ENCODE data around the gene GEN1.

GEN1 gene, protein sequence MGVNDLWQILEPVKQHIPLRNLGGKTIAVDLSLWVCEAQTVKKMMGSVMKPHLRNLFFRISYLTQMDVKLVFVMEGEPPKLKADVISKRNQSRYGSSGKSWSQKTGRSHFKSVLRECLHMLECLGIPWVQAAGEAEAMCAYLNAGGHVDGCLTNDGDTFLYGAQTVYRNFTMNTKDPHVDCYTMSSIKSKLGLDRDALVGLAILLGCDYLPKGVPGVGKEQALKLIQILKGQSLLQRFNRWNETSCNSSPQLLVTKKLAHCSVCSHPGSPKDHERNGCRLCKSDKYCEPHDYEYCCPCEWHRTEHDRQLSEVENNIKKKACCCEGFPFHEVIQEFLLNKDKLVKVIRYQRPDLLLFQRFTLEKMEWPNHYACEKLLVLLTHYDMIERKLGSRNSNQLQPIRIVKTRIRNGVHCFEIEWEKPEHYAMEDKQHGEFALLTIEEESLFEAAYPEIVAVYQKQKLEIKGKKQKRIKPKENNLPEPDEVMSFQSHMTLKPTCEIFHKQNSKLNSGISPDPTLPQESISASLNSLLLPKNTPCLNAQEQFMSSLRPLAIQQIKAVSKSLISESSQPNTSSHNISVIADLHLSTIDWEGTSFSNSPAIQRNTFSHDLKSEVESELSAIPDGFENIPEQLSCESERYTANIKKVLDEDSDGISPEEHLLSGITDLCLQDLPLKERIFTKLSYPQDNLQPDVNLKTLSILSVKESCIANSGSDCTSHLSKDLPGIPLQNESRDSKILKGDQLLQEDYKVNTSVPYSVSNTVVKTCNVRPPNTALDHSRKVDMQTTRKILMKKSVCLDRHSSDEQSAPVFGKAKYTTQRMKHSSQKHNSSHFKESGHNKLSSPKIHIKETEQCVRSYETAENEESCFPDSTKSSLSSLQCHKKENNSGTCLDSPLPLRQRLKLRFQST

DNA sequence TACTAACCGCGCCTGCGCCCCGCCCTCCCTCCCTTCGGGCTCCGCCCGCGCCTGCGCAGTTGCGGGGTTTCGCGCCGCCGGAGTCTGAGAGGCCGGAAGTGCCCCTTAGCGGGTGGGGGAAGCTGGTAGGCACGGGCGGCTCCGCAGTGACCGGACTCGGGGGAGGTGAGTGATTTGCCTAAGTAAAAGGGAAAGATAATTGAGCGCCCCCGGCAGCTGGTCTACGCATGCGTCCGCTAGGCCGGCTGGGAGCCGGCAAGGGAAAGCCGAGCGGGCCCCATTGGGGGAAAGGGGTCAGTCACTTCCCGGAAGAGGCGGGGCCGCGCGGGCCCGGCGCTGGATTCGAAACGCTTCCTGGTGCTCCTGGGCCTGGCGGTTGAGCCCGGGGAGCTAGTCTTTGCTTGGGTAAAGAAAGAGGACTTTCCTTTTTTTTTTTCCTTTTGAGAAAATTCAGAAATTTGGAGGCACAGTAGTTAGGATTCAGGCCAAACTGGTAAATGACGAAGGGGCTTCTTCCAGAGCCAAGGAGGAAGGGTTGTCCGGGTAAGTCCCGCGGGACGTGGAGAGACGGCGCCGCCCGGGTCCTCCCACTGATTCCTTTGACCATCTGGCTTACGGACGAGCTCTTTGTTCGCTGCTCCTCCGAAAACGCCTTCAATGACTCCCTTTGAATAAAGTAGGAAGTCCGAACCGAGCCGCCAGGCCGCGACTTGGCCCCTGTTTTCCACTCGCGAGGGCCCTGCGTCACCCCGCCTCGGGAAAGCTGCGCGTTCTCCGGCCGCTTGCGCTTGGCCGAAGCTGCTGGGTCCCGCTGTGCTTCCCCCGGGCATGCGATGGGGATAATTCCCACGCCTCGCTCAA is at the start of gene GEN1, which contains the start of gene SMC6:
Gene GEN1, plus strand, starts transcription at position 336 of the 861 bp plus-strand sequence. CDS start 5,806 bp downstream, outside the sequence.
Gene SMC6, minus strand, starts transcription at position 8 of the 861 bp plus-strand sequence. CDS start 7,864 bp downstream, outside the sequence.
- DNase-seq (ENCODE audit: low read depth) = peak; percentile 33
- peak within 1 kb of the TSS; percentile 73 for H3K4me3 ChIP-seq (ENCODE audit: low read depth, low read length)
- TF ChIP-seq, protein P1, sequence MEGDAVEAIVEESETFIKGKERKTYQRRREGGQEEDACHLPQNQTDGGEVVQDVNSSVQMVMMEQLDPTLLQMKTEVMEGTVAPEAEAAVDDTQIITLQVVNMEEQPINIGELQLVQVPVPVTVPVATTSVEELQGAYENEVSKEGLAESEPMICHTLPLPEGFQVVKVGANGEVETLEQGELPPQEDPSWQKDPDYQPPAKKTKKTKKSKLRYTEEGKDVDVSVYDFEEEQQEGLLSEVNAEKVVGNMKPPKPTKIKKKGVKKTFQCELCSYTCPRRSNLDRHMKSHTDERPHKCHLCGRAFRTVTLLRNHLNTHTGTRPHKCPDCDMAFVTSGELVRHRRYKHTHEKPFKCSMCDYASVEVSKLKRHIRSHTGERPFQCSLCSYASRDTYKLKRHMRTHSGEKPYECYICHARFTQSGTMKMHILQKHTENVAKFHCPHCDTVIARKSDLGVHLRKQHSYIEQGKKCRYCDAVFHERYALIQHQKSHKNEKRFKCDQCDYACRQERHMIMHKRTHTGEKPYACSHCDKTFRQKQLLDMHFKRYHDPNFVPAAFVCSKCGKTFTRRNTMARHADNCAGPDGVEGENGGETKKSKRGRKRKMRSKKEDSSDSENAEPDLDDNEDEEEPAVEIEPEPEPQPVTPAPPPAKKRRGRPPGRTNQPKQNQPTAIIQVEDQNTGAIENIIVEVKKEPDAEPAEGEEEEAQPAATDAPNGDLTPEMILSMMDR (IDR thresholded peaks at IDR 0.05; ENCODE audit: control insufficient read depth, extremely low read depth, insufficient read depth) = no peak

DNA sequence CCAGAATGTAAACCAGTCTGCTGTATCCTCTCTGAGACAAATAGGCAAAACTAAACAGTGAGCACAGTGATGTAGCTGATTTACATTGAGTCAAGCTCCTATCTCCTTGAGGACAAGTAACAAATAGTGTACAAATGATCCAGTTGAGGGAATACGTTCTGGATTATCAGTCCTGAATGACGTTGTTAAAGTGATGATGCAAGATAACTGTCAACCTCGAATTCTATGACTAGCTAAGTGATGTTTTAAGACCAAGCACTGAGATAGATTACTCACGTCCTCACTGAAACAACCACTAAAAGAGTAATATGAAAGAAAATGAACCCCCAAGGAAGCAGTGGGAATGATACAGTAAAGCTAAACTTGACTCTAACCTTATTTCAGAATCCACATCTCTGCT is 47.1 kb upstream of the GEN1 start:
- TF ChIP-seq, protein P1 (IDR thresholded peaks at IDR 0.05; ENCODE audit: control insufficient read depth, extremely low read depth, insufficient read depth) = no peak
- H3K4me3 ChIP-seq (ENCODE audit: low read depth, low read length) = no peak overlapping the region
- DNase-seq (ENCODE audit: low read depth) = no peak

DNA sequence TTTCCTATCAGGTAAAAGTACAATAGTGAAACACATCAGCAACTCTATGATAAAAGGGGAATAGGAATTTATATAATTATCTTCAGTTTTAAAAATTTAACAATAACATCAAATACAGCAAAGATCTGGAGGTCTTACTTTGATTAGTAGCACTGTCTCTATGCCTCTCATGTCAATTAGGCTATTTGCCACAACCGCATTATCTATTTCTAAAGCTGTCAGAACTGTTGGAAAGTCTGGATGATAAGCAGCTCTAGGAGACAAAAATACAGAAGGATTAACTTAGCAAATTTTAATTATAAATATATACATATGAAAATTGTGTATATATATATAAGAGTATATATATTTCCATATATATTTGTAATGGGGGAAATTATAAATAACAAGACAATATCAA is 45.4 kb upstream of the GEN1 start:
- no peak overlapping the region for H3K4me3 ChIP-seq (ENCODE audit: low read depth, low read length)
- no peak for DNase-seq (ENCODE audit: low read depth)
- TF ChIP-seq, protein P1 (IDR thresholded peaks at IDR 0.05; ENCODE audit: control insufficient read depth, extremely low read depth, insufficient read depth) = no peak

DNA sequence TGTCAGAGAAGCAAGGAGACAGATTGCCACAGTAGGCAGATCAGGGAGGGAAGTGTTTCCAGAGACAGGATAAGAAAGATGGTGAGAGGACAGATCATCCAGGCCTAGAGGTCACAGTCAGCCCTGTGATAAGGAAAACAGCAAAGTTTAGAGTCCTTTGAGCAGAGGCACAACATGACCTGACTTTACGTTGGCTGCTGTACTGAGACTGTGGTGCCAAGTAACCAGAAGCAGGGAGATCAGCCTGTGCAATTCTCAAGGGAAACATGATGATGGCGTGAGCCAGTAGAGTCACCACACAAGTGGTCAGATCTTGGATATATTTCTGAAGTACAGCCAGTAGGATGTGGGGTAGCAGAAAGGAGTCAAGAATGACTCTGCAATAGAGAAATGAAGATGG is 44.0 kb upstream of the GEN1 start:
- TF ChIP-seq, protein P1 (IDR thresholded peaks at IDR 0.05; ENCODE audit: control insufficient read depth, extremely low read depth, insufficient read depth) = no peak
- no peak for DNase-seq (ENCODE audit: low read depth)
- no peak overlapping the region for H3K4me3 ChIP-seq (ENCODE audit: low read depth, low read length)

DNA sequence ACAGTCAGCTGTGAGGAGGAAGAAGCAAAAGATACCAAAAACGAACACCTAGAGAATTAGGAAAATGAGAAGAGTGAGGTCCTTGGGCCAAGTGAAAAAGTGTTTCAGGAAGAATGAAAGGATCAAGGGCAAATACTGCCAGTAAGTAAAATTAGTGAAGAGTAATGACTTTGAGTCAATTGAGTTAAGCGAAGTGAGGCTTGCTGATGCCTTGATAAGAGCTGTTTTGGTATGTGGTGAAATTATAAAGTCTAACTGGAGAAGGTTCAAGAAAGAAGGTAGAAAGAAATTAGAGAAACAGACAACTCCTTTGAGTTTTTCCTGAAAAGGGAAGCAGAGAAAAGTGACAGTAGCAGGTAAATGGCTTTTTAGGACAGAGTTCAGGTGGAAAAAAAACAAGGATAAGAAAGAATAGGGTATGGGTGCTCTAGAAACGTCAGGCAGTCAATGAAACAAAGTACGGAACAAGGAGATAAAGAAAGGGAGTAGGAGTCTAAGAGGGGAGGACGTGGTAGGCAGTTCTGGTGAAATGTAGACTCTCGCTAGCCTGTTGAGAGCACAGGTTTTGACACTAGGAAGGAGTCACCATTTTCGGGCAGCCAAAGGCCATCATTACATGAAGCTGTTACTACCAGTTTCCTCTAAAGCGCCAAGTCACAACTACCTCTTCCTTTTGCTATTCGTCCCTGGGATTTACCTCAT is 43.2 kb upstream of the GEN1 start:
- H3K4me3 ChIP-seq (ENCODE audit: low read depth, low read length) = no peak overlapping the region
- TF ChIP-seq, protein P1 (IDR thresholded peaks at IDR 0.05; ENCODE audit: control insufficient read depth, extremely low read depth, insufficient read depth) = no peak
- DNase-seq (ENCODE audit: low read depth) = no peak

DNA sequence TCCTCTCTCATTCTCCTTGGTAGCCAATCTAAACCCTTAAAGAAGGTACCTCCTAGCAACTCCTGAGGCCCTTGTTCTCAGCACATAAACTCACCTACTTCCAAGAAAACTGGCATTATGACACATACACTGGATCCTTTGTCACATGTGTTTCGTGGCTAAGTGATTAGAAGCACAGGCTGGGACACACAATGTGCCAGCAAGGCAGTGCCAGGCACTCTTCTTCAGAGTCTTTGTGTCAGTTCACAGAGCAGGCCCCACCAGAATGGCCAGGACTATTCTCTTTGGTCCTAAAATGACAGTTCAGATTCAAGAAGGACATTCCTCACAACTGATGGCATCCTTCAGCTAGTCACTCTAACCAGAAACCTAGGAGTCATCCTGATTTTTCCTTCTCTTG is 40.6 kb upstream of the GEN1 start:
- TF ChIP-seq, protein P1 (IDR thresholded peaks at IDR 0.05; ENCODE audit: control insufficient read depth, extremely low read depth, insufficient read depth) = no peak
- no peak overlapping the region for H3K4me3 ChIP-seq (ENCODE audit: low read depth, low read length)
- no peak for DNase-seq (ENCODE audit: low read depth)

All from LNCaP clone FGC (cell line).